HEK293 (cell line): ENCODE measurements around the gene GNPTG.

ENCODE experiments used
- BCL11A ChIP-seq: fragments of 450-650 bp; formaldehyde crosslinking; IDR thresholded peaks from 2 replicates; pipeline ENCODE4 v1.5.1; 2016; ENCODE audit warnings: low read depth, missing biosample characterization, missing genetic modification characterization
- CTCF ChIP-seq: fragments of 450-650 bp; formaldehyde crosslinking; IDR thresholded peaks from 2 replicates; pipeline ENCODE4 v1.5.1; 2016; ENCODE audit warnings: missing biosample characterization, missing genetic modification characterization
- PRDM1 ChIP-seq: fragments of 450-650 bp; formaldehyde crosslinking; IDR thresholded peaks from 2 replicates; pipeline ENCODE4; 2016; ENCODE audit warnings: missing biosample characterization, missing genetic modification characterization
- PRDM6 ChIP-seq: fragments of 450-650 bp; formaldehyde crosslinking; IDR thresholded peaks from 2 replicates; pipeline ENCODE4 v1.5.1; 2017; ENCODE audit warnings: missing biosample characterization, missing genetic modification characterization
- SALL2 ChIP-seq: fragments of 450-650 bp; formaldehyde crosslinking; IDR thresholded peaks from 2 replicates; pipeline ENCODE4 v1.5.0; 2017; ENCODE audit warnings: missing biosample characterization, mild to moderate bottlenecking, missing genetic modification characterization, borderline replicate concordance
- SCRT2 ChIP-seq: fragments of 450-650 bp; formaldehyde crosslinking; IDR thresholded peaks from 2 replicates; pipeline ENCODE4 v1.5.1; 2016; ENCODE audit warnings: missing biosample characterization, missing genetic modification characterization
- ZBTB21 ChIP-seq: fragments of 450-650 bp; formaldehyde crosslinking; IDR thresholded peaks from 2 replicates; pipeline ENCODE4 v1.5.1; 2017; ENCODE audit warnings: missing biosample characterization, missing genetic modification characterization
- ZBTB44 ChIP-seq: fragments of 450-650 bp; IDR thresholded peaks from 2 replicates; pipeline ENCODE4 v1.5.1; 2018; ENCODE audit warnings: missing biosample characterization, mild to moderate bottlenecking, missing genetic modification characterization
- ZNF121 ChIP-seq: fragments of 450-650 bp; formaldehyde crosslinking; IDR thresholded peaks from 2 replicates; pipeline ENCODE4 v1.5.1; 2016; ENCODE audit warnings: missing biosample characterization, missing genetic modification characterization
- ZNF2 ChIP-seq: fragments of 450-650 bp; formaldehyde crosslinking; IDR thresholded peaks from 2 replicates; pipeline ENCODE4 v1.5.1; 2016; ENCODE audit warnings: missing biosample characterization, missing genetic modification characterization
- ZNF248 ChIP-seq: fragments of 450-650 bp; formaldehyde crosslinking; IDR thresholded peaks from 2 replicates; pipeline ENCODE4 v1.5.1; 2017; ENCODE audit warnings: missing biosample characterization, missing genetic modification characterization
- ZNF266 ChIP-seq: fragments of 450-650 bp; formaldehyde crosslinking; IDR thresholded peaks from 2 replicates; pipeline ENCODE4 v1.5.1; 2016; ENCODE audit warnings: missing biosample characterization, missing genetic modification characterization, low read depth
- ZNF558 ChIP-seq: fragments of 450-650 bp; formaldehyde crosslinking; IDR thresholded peaks from 2 replicates; pipeline ENCODE4 v1.5.1; 2016; ENCODE audit warnings: missing biosample characterization, missing genetic modification characterization
- ZNF585B ChIP-seq: fragments of 450-650 bp; formaldehyde crosslinking; IDR thresholded peaks from 2 replicates; pipeline ENCODE4 v1.5.1; 2016; ENCODE audit warnings: missing biosample characterization, missing genetic modification characterization

GRCh38 chr16:1347962-1348361, 3.8 kb upstream of the GNPTG start:
- TF ChIP-seq ZBTB44 (tag by site-specific recombination) (no peak), PRDM6 (tag by site-specific recombination) (no peak), CTCF (no peak), SALL2 (tag by site-specific recombination) (no peak), ZNF558 (no peak), ZNF266 (tag by site-specific recombination) (no peak), ZNF248 (no peak), SCRT2 (tag by site-specific recombination) (no peak), ZNF2 (tag by site-specific recombination) (no peak), BCL11A (tag by site-specific recombination) (no peak), ZBTB21 (tag by site-specific recombination) (no peak), PRDM1 (tag by site-specific recombination) (no peak), ZNF121 (tag by site-specific recombination) (no peak), ZNF585B (no peak)
